HT1080 (cell line): Measurements from ENCODE around the gene KIRREL3. TPM values are rescaled to one million over a fixed set of nuclear protein-coding genes. Genes with fewer than 3 reads are reported as not detected.

Experiments used
- DNase-seq: peaks from one replicate; pipeline ENCODE4 v3.0.0-alpha.2; 2015; ENCODE audit warnings: low read depth
- total RNA-seq: library from RNA; depleted of rRNA; stranded (reverse); fragments of >200 nt; shearing (Covaris generic); gene quantifications from 2 replicates; pipeline ENCODE4 v1.2.3, GENCODE V29; 2014

The KIRREL3 gene
- total RNA-seq, 1 experiment from 2014 or later: 1.7 TPM

GRCh38 chr11:126797457-126798169 lies 203.0 kb downstream of the KIRREL3 start:
- DNase-seq: no peak

GRCh38 chr11:126793596-126793995 lies 207.0 kb downstream of the KIRREL3 start:
- DNase-seq: no peak

- no peak for DNase-seq
Measured at GRCh38 chr11:126791991-126792390, 208.6 kb downstream of the KIRREL3 start.

- no peak for DNase-seq
Measured at GRCh38 chr11:126791446-126791845, 209.1 kb downstream of the KIRREL3 start.

GRCh38 chr11:126790550-126791081 lies 210.0 kb downstream of the KIRREL3 start:
- DNase-seq: peak; percentile 96

- DNase-seq: no peak
Measured at GRCh38 chr11:126782810-126783209, 217.8 kb downstream of the KIRREL3 start.

- DNase-seq: no peak
Measured at GRCh38 chr11:126781942-126782341, 218.6 kb downstream of the KIRREL3 start.

GRCh38 chr11:126776119-126776518 lies 224.5 kb downstream of the KIRREL3 start:
- no peak for DNase-seq

- no peak for DNase-seq
Measured at GRCh38 chr11:126772267-126772666, 228.3 kb downstream of the KIRREL3 start.

- no peak for DNase-seq
Measured at GRCh38 chr11:126768702-126769101, 231.9 kb downstream of the KIRREL3 start.

- DNase-seq: no peak
Measured at GRCh38 chr11:126766440-126766839, 234.1 kb downstream of the KIRREL3 start.

- DNase-seq: no peak
Measured at GRCh38 chr11:126765196-126765595, 235.4 kb downstream of the KIRREL3 start.

- DNase-seq: peak; percentile 4
Measured at GRCh38 chr11:126764231-126764630, 236.3 kb downstream of the KIRREL3 start.

- DNase-seq: no peak
Measured at GRCh38 chr11:126756855-126757254, 243.7 kb downstream of the KIRREL3 start.

GRCh38 chr11:126756421-126756820 lies 244.1 kb downstream of the KIRREL3 start:
- no peak for DNase-seq

GRCh38 chr11:126755526-126755925 lies 245.0 kb downstream of the KIRREL3 start:
- no peak for DNase-seq

- no peak for DNase-seq
Measured at GRCh38 chr11:126754591-126755426, 245.8 kb downstream of the KIRREL3 start.

- no peak for DNase-seq
Measured at GRCh38 chr11:126753990-126754389, 246.6 kb downstream of the KIRREL3 start.

- DNase-seq: no peak
Measured at GRCh38 chr11:126751242-126751641, 249.3 kb downstream of the KIRREL3 start.

GRCh38 chr11:126748793-126749192 lies 251.8 kb downstream of the KIRREL3 start:
- no peak for DNase-seq

- DNase-seq: no peak
Measured at GRCh38 chr11:126748100-126748791, 252.3 kb downstream of the KIRREL3 start.

GRCh38 chr11:126747315-126747714 lies 253.3 kb downstream of the KIRREL3 start:
- no peak for DNase-seq
